Prostate gland (tissue), 2 donors: ENCODE measurements around the gene RRAS2.
"Not testable (repeated sequence)": the region's sequence is repeated elsewhere in the genome, so short reads cannot be mapped to it uniquely, and the experiment has no call there.

Experiments used
- POLR2A ChIP-seq: fragments of 450-650 bp; IDR thresholded peaks from one replicate; pipeline ENCODE4 v1.6.1; 2016; ENCODE audit warnings: antibody characterized with exemption, mild to moderate bottlenecking
- POLR2AphosphoS5 ChIP-seq: sonication (generic); formaldehyde crosslinking; IDR thresholded peaks from one replicate; pipeline ENCODE4 v1.6.1; 2017; ENCODE audit warnings: antibody characterized with exemption
- TF ChIP-seq, protein P1 (sequence below), 4 experiments: fragments of 200-600 bp in 2 of 4; fragments of 450-650 bp in 2 of 4; sonication (generic) in 2 of 4; IDR thresholded peaks; 1 replicate in 3 of 4; 2 replicates in 1 of 4; pipeline ENCODE4 v1.5.1; 2016 to 2019; ENCODE audit warnings: antibody characterized with exemption in 4 of 4, mild to moderate bottlenecking in 2 of 4, moderate library complexity in 2 of 4

DNA sequence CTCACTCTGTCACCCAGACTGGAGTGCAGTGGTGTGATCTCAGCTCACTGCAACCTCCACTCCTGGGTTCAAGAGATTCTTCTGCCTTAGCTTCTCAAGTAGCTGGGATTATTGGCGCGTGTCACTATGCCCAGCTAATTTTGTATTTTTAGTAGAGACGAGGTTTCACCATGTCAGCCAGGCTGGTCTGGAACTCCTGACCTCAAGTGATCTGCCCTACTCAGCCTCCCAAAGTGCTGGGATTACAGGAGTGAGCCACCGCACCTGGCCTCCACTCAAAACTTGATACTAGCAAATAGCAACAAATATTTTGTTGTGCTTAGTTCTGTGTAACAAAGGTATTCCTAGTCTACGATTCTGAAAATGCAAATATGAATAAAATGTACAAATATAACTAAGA, 14.0 kb downstream of the RRAS2 start:
- TF ChIP-seq, protein P1, sequence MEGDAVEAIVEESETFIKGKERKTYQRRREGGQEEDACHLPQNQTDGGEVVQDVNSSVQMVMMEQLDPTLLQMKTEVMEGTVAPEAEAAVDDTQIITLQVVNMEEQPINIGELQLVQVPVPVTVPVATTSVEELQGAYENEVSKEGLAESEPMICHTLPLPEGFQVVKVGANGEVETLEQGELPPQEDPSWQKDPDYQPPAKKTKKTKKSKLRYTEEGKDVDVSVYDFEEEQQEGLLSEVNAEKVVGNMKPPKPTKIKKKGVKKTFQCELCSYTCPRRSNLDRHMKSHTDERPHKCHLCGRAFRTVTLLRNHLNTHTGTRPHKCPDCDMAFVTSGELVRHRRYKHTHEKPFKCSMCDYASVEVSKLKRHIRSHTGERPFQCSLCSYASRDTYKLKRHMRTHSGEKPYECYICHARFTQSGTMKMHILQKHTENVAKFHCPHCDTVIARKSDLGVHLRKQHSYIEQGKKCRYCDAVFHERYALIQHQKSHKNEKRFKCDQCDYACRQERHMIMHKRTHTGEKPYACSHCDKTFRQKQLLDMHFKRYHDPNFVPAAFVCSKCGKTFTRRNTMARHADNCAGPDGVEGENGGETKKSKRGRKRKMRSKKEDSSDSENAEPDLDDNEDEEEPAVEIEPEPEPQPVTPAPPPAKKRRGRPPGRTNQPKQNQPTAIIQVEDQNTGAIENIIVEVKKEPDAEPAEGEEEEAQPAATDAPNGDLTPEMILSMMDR (IDR thresholded peaks at IDR 0.05), result not testable (repeated sequence)
- not testable (repeated sequence) for TF ChIP-seq POLR2AphosphoS5, POLR2A
